GM12891 (cell line): ENCODE measurements around the gene ROBO1.

Experiments
- DNase-seq: peaks from one replicate; pipeline ENCODE4 v3.0.0; 2011; ENCODE audit warnings: low spot score; ENCODE audit not compliant: insufficient read length
- FAIRE-seq: peaks from 2 replicates; lab custom pipeline; 2011; peaks lifted over from hg19 to GRCh38; lab: Jason Lieb, UNC
- PAX5 ChIP-seq: IDR thresholded peaks from 2 replicates; pipeline ENCODE4 v1.6.1; 2011; ENCODE audit warnings: low read length, moderate library complexity, mild to moderate bottlenecking; ENCODE audit not compliant: insufficient read depth, severe bottlenecking
- POLR2A ChIP-seq: IDR thresholded peaks from 2 replicates; pipeline ENCODE4 v1.6.1; 2011; ENCODE audit warnings: low read depth, low read length, control low read depth
- POLR2AphosphoS5 ChIP-seq: IDR thresholded peaks from 2 replicates; pipeline ENCODE4 v1.6.1; 2011; ENCODE audit warnings: low read depth, low read length, control low read depth
- POU2F2 ChIP-seq: IDR thresholded peaks from 2 replicates; pipeline ENCODE4 v1.6.1; 2011; ENCODE audit warnings: low read depth, mild to moderate bottlenecking, control low read depth, low read length, moderate library complexity
- SPI1 ChIP-seq: IDR thresholded peaks from 2 replicates; pipeline ENCODE4 v1.6.1; 2011; ENCODE audit warnings: low read depth, low read length, control low read depth
- TAF1 ChIP-seq: IDR thresholded peaks from 2 replicates; pipeline ENCODE4 v1.6.1; 2011; ENCODE audit warnings: low read depth, low read length, control low read depth

The ROBO1 gene

DNA sequence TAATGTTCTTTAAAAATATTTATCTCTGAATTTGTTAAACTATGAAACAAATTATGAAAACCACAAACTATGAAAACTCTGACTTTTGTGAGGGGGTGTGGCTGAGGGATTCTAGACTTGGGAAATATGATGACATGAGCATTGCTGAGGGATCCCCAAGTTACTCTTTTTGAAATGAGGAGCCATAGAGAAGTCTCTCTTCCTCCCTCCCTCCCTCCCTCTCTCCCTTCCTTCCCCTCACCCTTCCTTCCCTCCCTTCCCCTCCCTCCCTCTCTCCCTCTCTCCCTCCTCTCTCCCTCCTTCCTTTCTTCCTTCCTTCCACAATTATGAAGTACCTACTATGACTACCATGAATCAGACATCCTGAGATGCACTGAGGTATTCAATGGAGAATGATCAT is 673.1 kb downstream of the ROBO1 start:
- DNase-seq (no peak), FAIRE-seq (no peak)
- TF ChIP-seq POLR2AphosphoS5 (no peak), POU2F2 (no peak), SPI1 (no peak), POLR2A (no peak), PAX5 (no peak), TAF1 (no peak)

DNA sequence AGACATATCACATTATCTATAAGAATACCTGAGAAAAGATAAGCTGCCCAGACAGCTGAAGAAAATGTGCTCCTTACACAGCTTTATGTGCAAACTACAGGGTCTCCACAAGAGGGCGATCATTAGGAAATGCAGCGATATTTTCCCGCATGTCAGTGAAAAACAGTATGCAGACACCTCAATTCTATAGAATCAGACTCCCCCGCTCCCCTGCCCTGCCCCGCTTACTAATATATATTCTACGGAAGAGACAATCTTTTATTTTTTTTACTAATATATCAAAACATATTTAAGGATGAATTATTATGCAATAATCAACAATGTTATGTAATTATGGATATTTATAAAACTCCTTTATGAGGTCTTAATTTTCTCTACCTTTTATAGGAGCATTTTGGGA is 681.3 kb downstream of the ROBO1 start:
- peak; percentile 2 for DNase-seq
- peak; percentile 41 for FAIRE-seq
- TF ChIP-seq POLR2AphosphoS5 (no peak), SPI1 (no peak), POU2F2 (no peak), TAF1 (no peak), PAX5 (no peak), POLR2A (no peak)

DNA sequence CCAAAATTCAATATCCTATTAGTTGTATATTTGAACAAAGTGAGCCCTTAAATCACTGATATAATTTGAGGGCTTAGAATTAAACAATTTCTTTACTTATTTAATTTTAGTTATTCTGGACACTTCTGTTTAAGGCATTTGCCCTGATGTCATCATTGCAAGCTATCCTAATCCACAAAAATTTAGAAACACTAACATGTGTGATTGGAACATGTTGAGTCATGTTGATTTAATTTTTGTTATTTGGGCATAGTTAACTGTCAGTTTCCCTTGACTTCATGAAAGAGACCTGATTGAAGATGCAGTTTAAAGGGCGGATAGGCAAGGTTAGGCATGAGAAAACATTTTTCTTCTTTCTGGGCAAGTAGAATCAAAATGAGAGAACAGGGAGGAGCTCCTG is 682.6 kb downstream of the ROBO1 start:
- TF ChIP-seq PAX5 (no peak), POLR2A (no peak), TAF1 (no peak), POU2F2 (no peak), POLR2AphosphoS5 (no peak), SPI1 (no peak)
- FAIRE-seq, result no peak
- DNase-seq, result no peak

DNA sequence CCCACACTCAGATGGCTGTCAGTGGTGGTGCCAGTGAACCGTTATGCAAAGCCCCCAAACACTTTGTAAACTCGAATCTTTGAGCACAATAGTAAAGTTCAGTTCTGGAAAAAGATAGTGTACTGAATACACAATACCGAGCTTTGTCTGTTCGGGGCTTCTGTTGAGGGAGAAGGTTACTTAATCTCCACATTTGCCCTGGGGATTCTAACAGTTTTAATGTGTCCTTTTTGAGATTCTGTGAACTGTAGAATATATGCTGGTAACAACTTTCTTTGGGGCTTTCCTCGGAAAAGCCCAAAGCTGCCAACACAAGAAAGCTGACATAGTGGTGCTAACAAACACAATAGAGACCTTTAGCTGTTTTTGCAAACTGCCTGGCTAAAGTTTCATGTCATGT is 686.5 kb downstream of the ROBO1 start:
- no peak for TF ChIP-seq POLR2A
- TF ChIP-seq PAX5, result no peak
- no peak for TF ChIP-seq POU2F2
- no peak for TF ChIP-seq POLR2AphosphoS5
- no peak for TF ChIP-seq TAF1
- no peak for TF ChIP-seq SPI1
- FAIRE-seq (no peak), DNase-seq (no peak)

DNA sequence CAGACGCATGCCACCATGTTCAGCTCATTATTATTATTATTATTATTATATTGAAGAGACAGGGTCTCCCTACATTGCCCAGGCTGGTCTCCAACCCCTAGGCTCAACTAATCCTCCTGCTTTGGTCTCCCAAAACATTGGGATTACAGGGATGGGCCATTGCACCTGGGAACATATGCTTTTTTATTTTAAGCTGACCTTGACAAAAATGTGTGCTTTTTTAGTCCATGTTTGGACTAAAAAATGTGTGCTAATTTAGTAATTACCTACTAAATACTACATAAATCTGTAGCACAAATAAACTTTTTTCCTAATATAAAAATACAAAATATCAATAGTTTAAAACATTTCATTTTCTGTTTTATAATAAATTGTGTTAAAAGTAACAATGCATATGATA is 693.2 kb downstream of the ROBO1 start:
- DNase-seq, result no peak
- no peak for TF ChIP-seq TAF1
- TF ChIP-seq POU2F2, result no peak
- no peak for TF ChIP-seq SPI1
- TF ChIP-seq POLR2AphosphoS5, result no peak
- no peak for TF ChIP-seq POLR2A
- no peak for TF ChIP-seq PAX5
- FAIRE-seq, result no peak

DNA sequence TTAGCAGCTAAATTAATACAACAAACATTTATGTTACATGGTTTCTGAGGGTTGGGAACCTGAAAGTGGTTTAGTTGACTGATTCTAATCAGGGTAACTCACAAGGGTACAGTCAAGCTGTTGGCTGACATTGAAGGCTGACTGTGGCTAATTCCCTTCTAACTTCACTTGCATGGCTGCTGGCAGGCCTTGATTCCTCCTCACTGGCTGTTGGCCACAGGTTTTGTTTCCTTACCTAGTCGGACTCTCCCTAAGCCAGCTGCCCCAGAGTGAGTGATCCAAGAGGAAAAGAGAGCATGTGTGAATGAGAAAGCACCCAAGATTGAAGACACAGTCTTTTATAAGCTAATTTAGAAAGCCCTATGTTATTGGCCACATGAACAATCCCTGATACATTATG is 700.1 kb downstream of the ROBO1 start:
- FAIRE-seq (no peak), DNase-seq (no peak)
- TF ChIP-seq PAX5 (no peak), POLR2A (no peak), TAF1 (no peak), POLR2AphosphoS5 (no peak), SPI1 (no peak), POU2F2 (no peak)

DNA sequence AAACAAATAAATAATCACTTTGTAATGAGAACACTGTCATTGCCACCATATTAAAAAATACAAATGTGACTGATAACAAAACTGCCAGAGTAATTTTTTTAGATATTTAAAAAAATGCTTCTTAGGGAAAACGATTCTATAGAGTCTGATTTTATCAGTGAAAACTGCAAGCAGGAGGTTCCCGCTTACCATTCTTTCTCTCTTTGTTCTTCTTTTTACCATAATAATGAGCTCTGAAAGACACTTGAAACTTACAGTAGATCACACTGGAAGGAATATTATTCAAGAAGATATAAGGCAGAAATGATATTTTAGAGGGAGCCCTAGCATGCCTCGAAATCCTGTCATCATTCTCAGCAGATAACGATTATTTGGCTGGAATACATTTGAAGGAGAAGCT is 701.3 kb downstream of the ROBO1 start:
- no peak for TF ChIP-seq POLR2AphosphoS5
- no peak for TF ChIP-seq SPI1
- TF ChIP-seq TAF1, result no peak
- FAIRE-seq (no peak), DNase-seq (no peak)

DNA sequence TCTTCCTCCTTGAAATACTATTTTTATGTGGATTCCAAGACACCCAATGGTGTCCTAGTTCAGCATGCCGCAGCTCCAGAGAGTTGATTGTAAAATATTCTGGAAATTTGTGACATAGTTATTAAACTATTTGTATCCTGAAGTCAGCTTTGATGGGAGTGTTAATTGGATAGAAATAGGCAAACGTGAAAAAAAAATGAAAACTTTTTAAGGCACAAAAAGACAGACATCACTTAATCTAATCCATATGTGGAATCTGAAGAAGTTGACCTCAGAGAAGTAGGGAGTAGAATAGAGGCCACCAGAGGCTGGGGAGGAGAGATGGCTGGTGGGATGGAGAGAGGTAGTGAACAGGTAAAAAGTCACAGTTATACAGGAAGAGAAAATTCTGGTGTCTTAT is 704.2 kb downstream of the ROBO1 start:
- FAIRE-seq (no peak), DNase-seq (no peak)
- TF ChIP-seq POLR2AphosphoS5, result no peak
- no peak for TF ChIP-seq PAX5

DNA sequence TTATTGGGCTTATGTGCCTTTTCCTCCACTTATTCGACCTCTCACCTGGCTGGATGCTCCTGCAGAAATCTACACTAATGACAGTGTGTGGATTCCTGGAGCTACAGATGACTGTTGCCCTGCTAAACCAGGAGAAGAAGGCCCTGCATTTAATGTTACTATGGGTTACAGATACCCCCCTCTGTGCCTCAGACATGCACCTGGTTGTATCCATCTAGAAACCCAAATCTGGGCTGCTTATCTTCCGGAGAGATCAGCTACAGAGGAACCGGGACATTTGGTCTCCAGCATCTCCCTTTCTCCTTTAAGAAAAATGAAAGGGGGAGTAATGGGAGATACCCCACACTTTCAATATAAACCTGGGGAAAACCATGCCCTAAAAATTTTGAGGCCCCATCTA is 710.0 kb downstream of the ROBO1 start:
- FAIRE-seq, result no peak
- no peak for TF ChIP-seq SPI1
- no peak for TF ChIP-seq TAF1
- TF ChIP-seq POLR2AphosphoS5, result no peak
- TF ChIP-seq PAX5, result no peak
- no peak for TF ChIP-seq POU2F2
- TF ChIP-seq POLR2A, result no peak
- no peak for DNase-seq

DNA sequence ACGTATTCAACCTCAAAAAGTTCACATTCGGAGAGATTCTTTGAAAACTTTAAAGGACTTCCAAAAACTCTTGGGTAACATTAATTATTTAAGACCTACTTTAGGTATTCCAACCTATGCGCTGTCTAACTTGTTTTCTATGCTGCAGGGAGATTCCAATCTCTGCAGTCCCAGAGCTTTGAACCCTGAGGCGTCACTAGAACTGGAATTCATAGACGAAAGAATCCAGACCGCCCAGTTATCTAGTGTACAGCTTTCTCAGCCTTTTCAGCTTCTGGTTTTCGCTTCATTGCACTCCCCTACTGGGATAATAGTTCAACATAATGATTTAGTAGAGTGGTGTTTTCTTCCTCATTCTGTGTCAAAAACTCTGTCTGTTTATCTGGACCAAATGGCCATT is 711.3 kb downstream of the ROBO1 start:
- TF ChIP-seq SPI1, result no peak
- no peak for TF ChIP-seq POLR2A
- TF ChIP-seq POU2F2, result no peak
- no peak for TF ChIP-seq TAF1
- TF ChIP-seq PAX5, result no peak
- TF ChIP-seq POLR2AphosphoS5, result no peak
- FAIRE-seq (no peak), DNase-seq (no peak)

DNA sequence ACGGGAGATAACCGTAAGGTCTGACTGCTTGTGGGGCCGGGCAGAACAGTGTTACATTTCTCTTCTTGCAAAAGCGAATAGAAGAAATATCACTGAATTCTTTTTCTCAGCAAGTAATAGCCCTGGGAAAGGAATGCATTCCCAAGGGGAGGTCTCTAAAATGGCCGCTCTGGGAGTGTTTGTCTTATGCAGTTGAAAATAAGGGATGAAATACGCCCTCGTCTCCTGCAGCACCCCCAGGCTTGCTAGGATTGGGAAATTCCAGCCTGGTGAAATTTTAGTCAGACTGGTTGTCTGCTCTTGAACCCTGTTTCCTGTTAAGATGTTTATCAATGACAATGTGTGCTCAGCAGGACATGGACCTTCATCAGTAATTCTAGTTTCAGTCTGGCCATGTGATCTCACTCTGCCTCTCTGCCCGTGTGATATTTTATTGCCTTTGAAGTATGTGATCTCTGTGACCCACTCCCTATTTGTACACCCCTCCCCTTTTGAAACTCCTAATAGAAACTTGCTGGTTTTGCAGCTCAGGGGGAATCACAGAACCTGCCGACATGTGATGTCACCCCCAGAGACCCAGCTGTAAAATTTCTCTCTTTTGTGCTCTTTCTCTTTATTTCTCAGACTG is 715.6 kb downstream of the ROBO1 start:
- no peak for TF ChIP-seq POLR2A
- TF ChIP-seq POU2F2, result no peak
- TF ChIP-seq PAX5, result no peak
- FAIRE-seq (no peak), DNase-seq (no peak)

DNA sequence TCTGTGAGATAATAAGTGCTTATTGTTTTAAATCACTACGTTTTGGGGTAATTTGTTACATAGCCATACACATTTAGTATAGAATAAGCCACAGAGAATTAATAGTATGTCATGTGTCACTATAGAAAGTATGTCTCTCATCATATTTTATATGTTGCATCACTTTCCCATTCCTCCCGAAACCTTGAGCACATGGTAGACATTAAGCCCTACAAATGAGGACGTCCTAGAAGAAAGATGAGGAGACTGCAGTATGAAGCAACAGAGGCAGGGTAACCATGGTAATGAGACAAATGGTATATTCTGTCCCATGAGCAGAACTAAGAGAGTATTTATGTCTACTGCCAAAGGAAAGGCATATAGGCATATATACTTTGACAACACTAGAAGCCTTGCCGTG is 720.2 kb downstream of the ROBO1 start:
- DNase-seq (no peak), FAIRE-seq (no peak)
- TF ChIP-seq POLR2AphosphoS5, result no peak
- TF ChIP-seq TAF1, result no peak
- TF ChIP-seq POLR2A, result no peak
- no peak for TF ChIP-seq PAX5
- no peak for TF ChIP-seq POU2F2
- no peak for TF ChIP-seq SPI1
